Uterus (tissue), 4 donors: Measurements from ENCODE around the gene UROC1. TPM values are rescaled to one million over a fixed set of nuclear protein-coding genes. Genes with fewer than 3 reads are reported as not detected.

ENCODE experiments used
- DNase-seq, 2 donors: peaks; one replicate each; pipeline ENCODE4 v3.0.0-alpha.2; 2019 to 2020
- H3K27ac ChIP-seq, 2 donors: fragments of 200-600 bp; sonication (generic); 1 replicate in 1 of 2; 2 replicates in 1 of 2; pipeline ENCODE4 v1.5.1; 2016 to 2018
- H3K27me3 ChIP-seq, 2 donors: fragments of 200-600 bp; sonication (generic); one replicate each; pipeline ENCODE4 v1.5.1; 2018 to 2019; ENCODE audit warnings: control low read depth in 1 of 2
- H3K36me3 ChIP-seq, 2 donors: fragments of 200-600 bp; sonication (generic); one replicate each; pipeline ENCODE4 v1.5.1; 2019; ENCODE audit warnings: control low read depth in 1 of 2
- H3K4me1 ChIP-seq, 2 donors: fragments of 200-600 bp; sonication (generic); one replicate each; pipeline ENCODE4 v1.5.1; 2018 to 2019; ENCODE audit warnings: control low read depth in 1 of 2
- H3K4me3 ChIP-seq, 2 donors: fragments of 200-600 bp; sonication (generic); 1 replicate in 1 of 2; 2 replicates in 1 of 2; pipeline ENCODE4 v1.5.1; 2018 to 2019; ENCODE audit warnings: mild to moderate bottlenecking in 1 of 2
- H3K9me3 ChIP-seq, 2 donors: fragments of 200-600 bp; sonication (generic); one replicate each; pipeline ENCODE4 v1.5.1; 2019; ENCODE audit warnings: control low read depth in 1 of 2
- POLR2A ChIP-seq, 2 donors: fragments of 450-650 bp; IDR thresholded peaks; one replicate each; pipeline ENCODE4 v1.6.1; 2016; ENCODE audit warnings: antibody characterized with exemption in 2 of 2, mild to moderate bottlenecking in 1 of 2, moderate library complexity in 1 of 2
- intact Hi-C: fragments of 100-400 bp; cut with DNase I; formaldehyde crosslinking; loops from one replicate; pipeline ENCODE4 v1.15.1; 2023; ENCODE audit warnings: low total_unique reads
- total RNA-seq, 4 donors: library from RNA; depleted of rRNA in 3 of 4; stranded (reverse); fragments of >200 nt in 3 of 4; gene quantifications; one replicate each; pipeline versions ENCODE4 v1.1.0 to v1.2.4, GENCODE V29; 2014 to 2023
- TF ChIP-seq, protein P1 (sequence below), 4 experiments: fragments of 200-600 bp in 2 of 4; fragments of 450-650 bp in 2 of 4; sonication (generic) in 2 of 4; IDR thresholded peaks; one replicate each; pipeline ENCODE4 v1.5.1; 2016 to 2019; ENCODE audit warnings: antibody characterized with exemption in 4 of 4, mild to moderate bottlenecking in 2 of 4, moderate library complexity in 1 of 4
- donor health status: DM: yes; HTN: yes; CAD: no.

UROC1 gene
- total RNA-seq, 4 donors from 2014 or later = 0.07 TPM; not detected in 3

DNA sequence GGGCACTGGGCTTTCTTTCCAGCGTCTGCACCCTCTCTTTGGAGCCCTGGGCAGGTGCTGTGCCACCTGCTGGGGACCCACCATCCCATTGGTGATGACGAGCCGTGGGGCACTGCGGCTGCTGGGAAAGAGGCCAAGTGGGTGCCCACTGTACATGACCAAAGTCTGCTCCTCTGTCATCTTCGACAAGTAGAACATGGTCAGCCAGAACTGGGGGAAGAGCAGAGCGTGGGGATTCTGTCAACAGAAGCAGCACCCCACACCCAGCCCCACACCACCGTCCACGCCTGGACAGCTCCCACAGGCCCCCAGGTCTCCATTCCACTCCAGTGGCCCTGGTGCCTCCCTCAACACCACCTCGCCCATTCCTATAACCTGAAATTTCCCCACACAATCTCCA lies 9.7 kb downstream of the UROC1 start:
- Histone ChIP-seq H3K36me3 (no peaks in the 10 kb centered on the region), H3K9me3 (no peaks in the 10 kb centered on the region), H3K27me3 (no peaks in the 10 kb centered on the region), H3K4me1 (no peaks in the 10 kb centered on the region), H3K4me3 (no peak overlapping the region), H3K27ac (no peak overlapping the region)
- no peak for TF ChIP-seq POLR2A (IDR thresholded peaks at IDR 0.05)
- TF ChIP-seq, protein P1, sequence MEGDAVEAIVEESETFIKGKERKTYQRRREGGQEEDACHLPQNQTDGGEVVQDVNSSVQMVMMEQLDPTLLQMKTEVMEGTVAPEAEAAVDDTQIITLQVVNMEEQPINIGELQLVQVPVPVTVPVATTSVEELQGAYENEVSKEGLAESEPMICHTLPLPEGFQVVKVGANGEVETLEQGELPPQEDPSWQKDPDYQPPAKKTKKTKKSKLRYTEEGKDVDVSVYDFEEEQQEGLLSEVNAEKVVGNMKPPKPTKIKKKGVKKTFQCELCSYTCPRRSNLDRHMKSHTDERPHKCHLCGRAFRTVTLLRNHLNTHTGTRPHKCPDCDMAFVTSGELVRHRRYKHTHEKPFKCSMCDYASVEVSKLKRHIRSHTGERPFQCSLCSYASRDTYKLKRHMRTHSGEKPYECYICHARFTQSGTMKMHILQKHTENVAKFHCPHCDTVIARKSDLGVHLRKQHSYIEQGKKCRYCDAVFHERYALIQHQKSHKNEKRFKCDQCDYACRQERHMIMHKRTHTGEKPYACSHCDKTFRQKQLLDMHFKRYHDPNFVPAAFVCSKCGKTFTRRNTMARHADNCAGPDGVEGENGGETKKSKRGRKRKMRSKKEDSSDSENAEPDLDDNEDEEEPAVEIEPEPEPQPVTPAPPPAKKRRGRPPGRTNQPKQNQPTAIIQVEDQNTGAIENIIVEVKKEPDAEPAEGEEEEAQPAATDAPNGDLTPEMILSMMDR (IDR thresholded peaks at IDR 0.05) = no peak
- no peak for DNase-seq
- intact Hi-C loops = no loop called here

DNA sequence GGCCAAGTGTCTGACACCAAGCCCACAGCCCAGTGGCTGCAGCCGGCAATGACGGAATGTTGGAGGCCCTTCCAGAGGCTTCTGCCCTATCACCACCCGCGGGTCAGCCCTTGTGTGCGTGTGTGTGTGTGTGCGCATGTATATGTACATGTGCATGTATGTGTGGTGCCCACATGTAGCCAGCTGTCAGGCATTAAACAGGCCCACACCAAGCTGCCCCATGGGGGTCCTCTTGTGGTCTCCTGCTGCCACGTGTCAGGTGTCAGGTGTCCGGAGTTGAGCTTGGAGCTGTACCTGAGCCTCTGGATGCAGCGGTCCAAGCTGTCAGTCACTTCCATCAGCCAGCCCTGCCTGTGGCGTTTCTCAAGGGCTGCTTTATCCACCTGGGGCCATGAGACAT lies 13.9 kb downstream of the UROC1 start:
- Histone ChIP-seq H3K4me1 (no peaks in the 10 kb centered on the region), H3K27ac (no peak overlapping the region), H3K4me3 (no peak overlapping the region), H3K9me3 (no peaks in the 10 kb centered on the region), H3K36me3 (no peaks in the 10 kb centered on the region), H3K27me3 (no peaks in the 10 kb centered on the region)
- TF ChIP-seq, protein P1 (IDR thresholded peaks at IDR 0.05) = no peak
- TF ChIP-seq POLR2A (IDR thresholded peaks at IDR 0.05) = no peak
- no peak for DNase-seq
- intact Hi-C loops = no loop called here

DNA sequence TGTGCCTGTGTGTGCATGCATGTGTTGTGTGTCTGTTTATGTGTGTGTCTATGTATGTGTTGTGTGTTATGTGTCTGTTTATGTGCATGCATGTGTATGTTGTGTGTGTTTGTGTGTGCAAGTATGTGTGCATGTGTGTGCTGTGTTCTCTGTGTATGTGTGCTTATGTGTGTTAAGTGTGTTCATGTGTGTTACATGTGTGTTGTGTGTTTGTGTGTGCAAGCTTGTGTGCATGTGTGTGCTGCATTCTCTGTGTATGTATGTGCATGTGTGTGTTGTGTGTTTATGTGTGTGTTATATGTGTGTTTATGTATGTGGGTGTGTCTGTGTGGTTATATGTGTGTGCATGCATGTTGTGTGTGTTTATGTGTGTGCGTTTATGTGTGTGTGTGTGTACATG lies 14.9 kb downstream of the UROC1 start:
- DNase-seq = no peak
- TF ChIP-seq, protein P1 (IDR thresholded peaks at IDR 0.05) = no peak
- no peak for TF ChIP-seq POLR2A (IDR thresholded peaks at IDR 0.05)
- no peak overlapping the region for H3K4me3 ChIP-seq
- intact Hi-C loops = no loop called here
- no peaks in the 10 kb centered on the region for H3K36me3 ChIP-seq
- no peaks in the 10 kb centered on the region for H3K27me3 ChIP-seq
- H3K4me1 ChIP-seq = no peaks in the 10 kb centered on the region
- H3K9me3 ChIP-seq = no peaks in the 10 kb centered on the region
- no peak overlapping the region for H3K27ac ChIP-seq

DNA sequence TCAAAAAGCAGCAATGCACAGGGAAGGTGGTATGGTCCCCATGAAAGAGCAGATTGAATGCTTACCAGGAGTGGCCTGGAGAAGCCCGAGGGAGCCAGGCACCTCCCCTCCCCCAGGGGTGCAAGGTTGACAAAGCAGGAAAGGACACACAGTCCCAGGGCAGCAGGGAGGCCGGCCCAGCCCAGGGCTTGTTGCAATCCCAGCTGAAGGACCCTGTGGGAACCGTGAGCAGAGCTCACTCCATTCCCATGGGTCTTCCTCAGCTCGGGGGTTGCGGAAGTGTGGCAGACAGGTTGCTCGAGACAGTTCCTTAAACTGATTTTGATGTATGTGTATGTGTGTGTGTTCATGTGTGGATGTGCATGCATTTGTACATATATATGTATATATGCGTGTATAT lies 15.8 kb downstream of the UROC1 start:
- no peak overlapping the region for H3K27ac ChIP-seq
- TF ChIP-seq POLR2A (IDR thresholded peaks at IDR 0.05) = no peak
- TF ChIP-seq, protein P1 (IDR thresholded peaks at IDR 0.05) = no peak

DNA sequence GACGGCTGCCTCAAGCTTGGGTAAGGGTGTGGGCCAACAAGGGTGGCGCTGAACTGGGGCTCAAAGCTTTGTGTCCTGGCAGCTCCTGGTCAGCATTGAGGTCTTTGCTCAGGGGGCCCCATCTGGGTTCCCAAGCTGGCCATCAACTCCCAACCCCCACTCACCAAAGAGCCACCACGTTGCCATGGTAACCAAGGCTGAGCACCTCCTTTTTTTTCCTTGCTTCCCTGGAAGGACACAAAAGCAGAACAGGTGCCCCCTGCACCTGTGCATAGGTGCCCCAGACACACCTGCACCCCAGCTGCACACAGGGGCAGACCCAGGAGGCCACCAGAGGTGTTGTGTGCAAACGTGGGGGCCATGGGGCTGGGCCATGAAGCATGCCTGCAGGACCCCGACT lies 16.5 kb downstream of the UROC1 start:
- no peaks in the 10 kb centered on the region for H3K4me1 ChIP-seq
- H3K27ac ChIP-seq = no peak overlapping the region
- no peaks in the 10 kb centered on the region for H3K36me3 ChIP-seq
- intact Hi-C loops = no loop called here
- no peaks in the 10 kb centered on the region for H3K9me3 ChIP-seq
- no peak for DNase-seq
- H3K4me3 ChIP-seq = no peak overlapping the region
- H3K27me3 ChIP-seq = no peaks in the 10 kb centered on the region
- TF ChIP-seq, protein P1 (IDR thresholded peaks at IDR 0.05) = no peak
- TF ChIP-seq POLR2A (IDR thresholded peaks at IDR 0.05) = no peak

More for the DNA sequence above, 15.8 kb downstream of the UROC1 start:
- Histone ChIP-seq H3K36me3 (no peaks in the 10 kb centered on the region), H3K9me3 (no peaks in the 10 kb centered on the region), H3K4me3 (no peak overlapping the region), H3K4me1 (no peaks in the 10 kb centered on the region), H3K27me3 (no peaks in the 10 kb centered on the region)
- DNase-seq = no peak
- intact Hi-C loops = no loop called here
